KMS-11 (cell line): ENCODE results near the gene CLP1.
"Not testable (repeated sequence)": the region's sequence is repeated elsewhere in the genome, so short reads cannot be mapped to it uniquely, and the experiment has no call there.

Source experiments
- H2AFZ ChIP-seq: fragments of 200-600 bp; sonication (generic); 2 replicates; pipeline ENCODE4 v1.6.1; 2016; ENCODE audit warnings: antibody characterized with exemption, mixed run types, low read depth
- H3K27ac ChIP-seq: fragments of 200-600 bp; sonication (generic); 2 replicates; pipeline ENCODE4 v1.6.1; 2016; ENCODE audit warnings: mild to moderate bottlenecking, mixed run types
- H3K27me3 ChIP-seq: fragments of 200-600 bp; sonication (generic); 2 replicates; pipeline ENCODE4 v1.6.1; 2017; ENCODE audit warnings: mild to moderate bottlenecking, low read depth, mixed run types, moderate library complexity; ENCODE audit not compliant: insufficient read depth
- H3K36me3 ChIP-seq: fragments of 200-600 bp; sonication (generic); 2 replicates; pipeline ENCODE4 v1.6.1; 2017; ENCODE audit warnings: mild to moderate bottlenecking, mixed run types; ENCODE audit not compliant: insufficient read depth
- H3K4me1 ChIP-seq: fragments of 200-600 bp; sonication (generic); 2 replicates; pipeline ENCODE4 v1.6.1; 2016; ENCODE audit warnings: mild to moderate bottlenecking, low read depth, mixed run types; ENCODE audit not compliant: poor library complexity, severe bottlenecking
- H3K4me2 ChIP-seq: fragments of 200-600 bp; sonication (generic); 2 replicates; pipeline ENCODE4 v1.7.0; 2016; ENCODE audit warnings: mild to moderate bottlenecking, mixed run types
- H3K4me3 ChIP-seq: fragments of 200-600 bp; sonication (generic); IDR thresholded peaks from 2 replicates; pipeline ENCODE4 v1.6.1; 2017; ENCODE audit warnings: low read depth, low read length, mixed read lengths; ENCODE audit not compliant: insufficient read depth
- H3K79me2 ChIP-seq: fragments of 200-600 bp; sonication (generic); 2 replicates; pipeline ENCODE4 v1.6.1; 2016; ENCODE audit warnings: low read depth, mixed run types; ENCODE audit not compliant: insufficient read depth
- H3K9ac ChIP-seq: fragments of 200-600 bp; sonication (generic); 2 replicates; pipeline ENCODE4 v1.6.1; 2016; ENCODE audit warnings: mild to moderate bottlenecking, mixed run types
- H4K20me1 ChIP-seq: fragments of 200-600 bp; sonication (generic); 2 replicates; pipeline ENCODE4 v1.6.1; 2016; ENCODE audit warnings: mild to moderate bottlenecking, mixed run types; ENCODE audit not compliant: insufficient read depth
- CTCF ChIP-seq: fragments of 200-600 bp; sonication (generic); conservative IDR thresholded peaks from 2 replicates; pipeline ENCODE4 v1.6.1; 2017; ENCODE audit warnings: low read depth, mild to moderate bottlenecking, antibody characterized with exemption, low read length, moderate library complexity, mixed read lengths

CLP1 gene

GRCh38 chr11:57700425-57700824 is 42.9 kb downstream of the CLP1 start:
- no peak overlapping the region for H2AFZ ChIP-seq
- H4K20me1 ChIP-seq: no peaks in the 10 kb centered on the region
- H3K4me1 ChIP-seq: no peaks in the 10 kb centered on the region
- H3K4me2 ChIP-seq: no peak overlapping the region
- H3K36me3 ChIP-seq: no peaks in the 10 kb centered on the region; the same call in 1 of the 2 replicates
- H3K27ac ChIP-seq: no peak overlapping the region
- no peak overlapping the region for H3K9ac ChIP-seq
- H3K79me2 ChIP-seq: no peaks in the 10 kb centered on the region
- no peak for TF ChIP-seq CTCF
- no peaks in the 10 kb centered on the region for H3K27me3 ChIP-seq
- H3K4me3 ChIP-seq: no peak overlapping the region

- H2AFZ ChIP-seq: no peak overlapping the region
- no peak overlapping the region for H3K4me2 ChIP-seq
- H3K27me3 ChIP-seq: no peaks in the 10 kb centered on the region
- H3K9ac ChIP-seq: no peak overlapping the region
- 0 out of 2 replicates have a peak, but pooled peaks cover under 1% of the 10 kb centered on the region for H3K79me2 ChIP-seq
- H3K4me3 ChIP-seq: no peak overlapping the region
- no peak for TF ChIP-seq CTCF
- H3K4me1 ChIP-seq: no peaks in the 10 kb centered on the region
- no peak overlapping the region for H3K27ac ChIP-seq
- no peaks in the 10 kb centered on the region for H4K20me1 ChIP-seq
- H3K36me3 ChIP-seq: no peaks in the 10 kb centered on the region; the same call in 1 of the 2 replicates
Measured at GRCh38 chr11:57703341-57703740, 45.8 kb downstream of the CLP1 start.

GRCh38 chr11:57704932-57705331 is 47.4 kb downstream of the CLP1 start:
- Histone ChIP-seq H2AFZ (no peak overlapping the region), H3K4me2 (no peak overlapping the region), H4K20me1 (no peaks in the 10 kb centered on the region), H3K27ac (no peak overlapping the region), H3K4me1 (no peaks in the 10 kb centered on the region), H3K9ac (no peak overlapping the region), H3K27me3 (no peaks in the 10 kb centered on the region), H3K4me3 (no peak overlapping the region), H3K36me3 (no peaks in the 10 kb centered on the region; the same call in 1 of the 2 replicates), H3K79me2 (0 out of 2 replicates have a peak, but pooled peaks cover 8% of the 10 kb centered on the region)
- no peak for TF ChIP-seq CTCF

- not testable (repeated sequence) for H2AFZ ChIP-seq, H3K4me2 ChIP-seq, H3K4me1 ChIP-seq, H3K27ac ChIP-seq, H4K20me1 ChIP-seq, H3K36me3 ChIP-seq, H3K4me3 ChIP-seq, H3K9ac ChIP-seq, H3K27me3 ChIP-seq
- H3K79me2 ChIP-seq: 0 out of 2 replicates have a peak, but pooled peaks cover 13% of the 10 kb centered on the region
Measured at GRCh38 chr11:57705432-57705831, 47.9 kb downstream of the CLP1 start.

- H3K4me2 ChIP-seq: no peak overlapping the region; the same call in 1 of the 2 replicates
- no peaks in the 10 kb centered on the region; the same call in 1 of the 2 replicates for H4K20me1 ChIP-seq
- peaks cover 25% of the 10 kb centered on the region for H3K4me1 ChIP-seq
- H3K36me3 ChIP-seq: no peaks in the 10 kb centered on the region
- no peak overlapping the region for H3K9ac ChIP-seq
- H2AFZ ChIP-seq: no peak overlapping the region
- no peak for TF ChIP-seq CTCF
- no peak overlapping the region for H3K4me3 ChIP-seq
- H3K27ac ChIP-seq: no peak overlapping the region
- H3K79me2 ChIP-seq: peaks cover 47% of the 10 kb centered on the region
- no peaks in the 10 kb centered on the region for H3K27me3 ChIP-seq
Measured at GRCh38 chr11:57709802-57710367, 52.3 kb downstream of the CLP1 start.
